HG03378 (cell line): Measurements from ENCODE around the gene ARF1.

ENCODE experiments used
- ATAC-seq: cut with Tn5 transposase; IDR thresholded peaks from one replicate; pipeline ENCODE4 v1.9.1; 2021; ENCODE audit warnings: mild to moderate bottlenecking, moderate library complexity; ENCODE audit not compliant: unreplicated experiment

Gene ARF1

GRCh38 chr1:228117335-228117734 is 34.8 kb downstream of the ARF1 start:
- ATAC-seq, result no peak

DNA sequence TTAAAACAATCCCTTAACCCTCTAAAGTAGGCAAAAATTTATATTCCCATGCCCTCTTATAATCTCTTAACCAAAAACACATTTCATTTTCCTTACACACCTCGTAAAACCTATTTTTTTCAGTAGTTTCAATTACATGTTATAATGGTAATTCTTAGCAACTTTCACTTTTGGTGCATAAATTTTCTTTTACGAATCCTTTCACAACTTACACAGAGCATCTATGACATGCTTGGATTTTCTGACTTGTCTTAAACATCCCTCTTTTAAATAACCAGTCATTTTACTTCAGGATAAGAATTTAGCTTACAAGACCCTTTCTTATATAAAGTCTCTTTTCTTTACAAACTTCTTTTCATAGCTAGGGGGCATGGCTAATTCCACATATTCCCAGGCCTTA is 35.5 kb downstream of the ARF1 start:
- ATAC-seq, result no peak

GRCh38 chr1:228120351-228120750 is 37.8 kb downstream of the ARF1 start:
- no peak for ATAC-seq

DNA sequence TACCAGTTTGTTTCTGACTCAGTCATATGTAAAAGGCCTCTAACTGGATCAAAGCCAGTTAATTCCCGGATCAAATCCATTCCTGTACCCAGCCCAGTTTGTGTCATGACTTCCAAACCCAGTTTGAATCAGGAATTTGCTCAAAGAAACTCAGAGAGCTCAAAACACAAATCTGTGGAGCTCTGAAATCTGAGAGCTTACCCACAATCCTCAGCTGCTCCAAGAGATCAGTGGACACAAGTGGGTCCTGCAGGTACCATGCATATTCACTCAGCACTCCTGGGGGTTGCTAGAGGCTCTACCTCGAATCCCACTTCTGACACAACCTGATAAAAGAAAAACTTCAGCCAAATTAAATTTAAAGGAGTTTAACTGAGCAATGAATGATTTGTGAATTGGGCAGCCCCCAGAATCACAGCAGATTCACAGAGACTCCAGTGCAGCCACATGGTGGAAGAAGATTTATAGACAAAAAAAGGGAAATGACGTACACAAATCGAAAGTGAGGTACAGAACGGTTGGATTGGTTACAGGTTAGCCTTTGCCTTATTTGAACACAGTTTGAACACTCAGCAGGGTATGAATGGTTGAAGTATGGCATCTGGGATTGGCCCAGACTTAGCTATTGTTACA is 38.5 kb downstream of the ARF1 start:
- no peak for ATAC-seq

DNA sequence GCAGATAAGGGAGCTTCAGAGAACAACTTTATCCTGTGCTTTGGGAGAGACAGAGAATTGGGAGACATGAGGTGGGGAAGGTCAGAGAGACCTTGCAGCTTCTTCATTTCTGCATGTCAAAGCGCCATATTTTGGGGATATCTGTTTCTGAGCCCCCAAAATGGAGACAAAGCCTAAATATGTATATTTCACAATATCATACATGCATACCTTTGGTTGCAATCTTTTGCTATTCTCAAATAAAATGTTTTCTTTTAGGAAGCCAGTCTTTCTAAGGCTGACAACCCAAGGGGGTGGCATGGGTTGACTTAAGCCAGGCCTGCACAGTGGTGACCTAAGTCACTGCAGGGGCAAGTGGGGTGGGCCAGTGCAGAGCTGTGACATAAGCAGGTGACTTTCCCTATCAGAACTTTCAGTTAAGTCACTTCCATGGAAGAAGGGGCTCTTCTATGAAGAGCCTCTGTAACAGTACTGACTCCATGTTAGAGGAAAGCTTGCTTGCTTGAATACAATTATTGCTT is 40.5 kb downstream of the ARF1 start:
- ATAC-seq, result no peak

DNA sequence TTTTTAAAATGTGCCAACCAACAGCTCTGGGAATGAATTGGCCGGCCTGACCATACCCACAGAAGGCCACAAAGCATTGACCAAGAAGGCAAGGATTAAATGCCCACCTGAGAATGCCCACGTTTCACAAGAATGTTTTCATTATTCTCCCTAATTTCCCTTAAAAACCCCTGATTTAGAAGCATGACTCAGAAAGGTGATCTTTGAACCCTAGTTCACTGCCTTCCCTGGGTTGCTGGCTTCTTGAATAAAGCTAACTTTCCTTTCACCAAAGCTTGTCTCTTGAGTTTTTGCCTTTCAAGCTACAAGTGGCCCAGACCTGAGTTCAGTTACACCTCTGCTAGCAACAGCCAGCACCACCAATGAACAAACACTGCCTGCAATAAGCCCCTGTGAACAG is 41.0 kb downstream of the ARF1 start:
- no peak for ATAC-seq

DNA sequence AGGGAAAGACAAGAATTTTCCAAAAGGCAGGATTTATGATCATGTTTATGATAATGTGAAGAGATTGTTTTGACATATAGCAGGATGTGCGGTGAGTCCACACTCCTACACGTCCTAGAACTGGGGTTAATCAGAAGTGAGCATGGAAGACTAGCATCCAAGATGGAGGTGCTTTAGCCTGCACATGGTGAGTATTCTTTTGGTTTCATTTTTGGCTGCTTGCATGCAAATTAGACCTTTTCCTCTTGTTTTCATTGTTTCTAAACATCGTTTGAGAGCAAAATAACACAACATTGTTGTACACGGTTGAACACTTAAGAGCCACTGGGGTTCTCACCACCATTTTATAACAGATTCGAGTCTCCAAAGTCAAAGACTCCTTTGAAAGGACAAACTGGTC is 42.7 kb downstream of the ARF1 start:
- ATAC-seq, result no peak

GRCh38 chr1:228131766-228132165 is 49.3 kb downstream of the ARF1 start:
- ATAC-seq, result no peak

DNA sequence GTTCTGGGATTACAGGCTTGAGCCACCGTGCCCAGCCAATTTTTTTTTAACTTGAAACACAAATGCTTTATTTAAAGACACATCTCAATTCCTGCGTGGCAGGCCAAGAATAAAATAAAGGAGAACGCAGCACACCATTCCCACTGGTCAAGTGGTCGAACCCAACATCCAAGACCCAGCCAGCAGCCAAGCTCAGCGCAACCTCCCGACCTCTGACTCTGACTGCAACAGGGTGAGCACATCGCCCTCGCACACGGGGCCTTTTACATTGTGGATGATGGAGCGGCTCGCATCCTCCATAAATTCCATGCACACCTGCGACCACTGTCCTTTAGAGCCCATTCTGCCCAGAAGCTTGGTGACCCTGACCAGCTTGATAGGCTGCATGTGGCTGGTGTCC is 52.1 kb downstream of the ARF1 start:
- no peak for ATAC-seq

- no peak for ATAC-seq
These were observed 54.4 kb downstream of the ARF1 start for GRCh38 chr1:228136901-228137300.

GRCh38 chr1:228139406-228139930 is 57.0 kb downstream of the ARF1 start:
- ATAC-seq, result no peak

GRCh38 chr1:228139931-228140723 is 57.6 kb downstream of the ARF1 start, which contains the start of gene GUK1:
GUK1 (plus strand) TSS chr1:228140279; CDS start chr1:228140303, 24 bp downstream.
- peak; percentile 86 for ATAC-seq

DNA sequence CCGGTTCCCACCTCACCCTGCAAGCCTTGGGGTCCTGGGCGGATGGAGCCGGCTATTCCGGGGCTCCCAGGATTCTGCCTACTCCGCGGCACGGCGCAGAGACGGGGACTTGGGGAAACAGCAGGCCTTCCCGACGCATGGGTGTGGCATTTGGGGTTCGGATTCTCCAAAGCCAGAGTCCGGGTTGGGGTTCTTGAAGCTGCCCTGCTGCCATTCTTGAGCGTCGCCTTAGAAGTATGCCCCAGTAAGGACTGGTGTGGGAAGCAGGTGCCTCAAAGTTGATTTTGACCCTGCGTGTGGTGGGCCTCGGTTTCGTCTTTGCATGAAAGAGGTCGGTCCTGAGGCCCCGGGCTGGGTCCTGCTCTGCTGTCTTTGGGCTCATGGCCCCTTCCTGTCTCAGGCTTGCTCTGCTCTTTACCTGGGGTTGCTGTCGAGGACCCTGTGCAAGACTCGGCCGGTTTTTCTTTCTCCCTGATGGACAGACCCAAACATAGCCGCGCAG is 58.3 kb downstream of the ARF1 start:
- no peak for ATAC-seq

DNA sequence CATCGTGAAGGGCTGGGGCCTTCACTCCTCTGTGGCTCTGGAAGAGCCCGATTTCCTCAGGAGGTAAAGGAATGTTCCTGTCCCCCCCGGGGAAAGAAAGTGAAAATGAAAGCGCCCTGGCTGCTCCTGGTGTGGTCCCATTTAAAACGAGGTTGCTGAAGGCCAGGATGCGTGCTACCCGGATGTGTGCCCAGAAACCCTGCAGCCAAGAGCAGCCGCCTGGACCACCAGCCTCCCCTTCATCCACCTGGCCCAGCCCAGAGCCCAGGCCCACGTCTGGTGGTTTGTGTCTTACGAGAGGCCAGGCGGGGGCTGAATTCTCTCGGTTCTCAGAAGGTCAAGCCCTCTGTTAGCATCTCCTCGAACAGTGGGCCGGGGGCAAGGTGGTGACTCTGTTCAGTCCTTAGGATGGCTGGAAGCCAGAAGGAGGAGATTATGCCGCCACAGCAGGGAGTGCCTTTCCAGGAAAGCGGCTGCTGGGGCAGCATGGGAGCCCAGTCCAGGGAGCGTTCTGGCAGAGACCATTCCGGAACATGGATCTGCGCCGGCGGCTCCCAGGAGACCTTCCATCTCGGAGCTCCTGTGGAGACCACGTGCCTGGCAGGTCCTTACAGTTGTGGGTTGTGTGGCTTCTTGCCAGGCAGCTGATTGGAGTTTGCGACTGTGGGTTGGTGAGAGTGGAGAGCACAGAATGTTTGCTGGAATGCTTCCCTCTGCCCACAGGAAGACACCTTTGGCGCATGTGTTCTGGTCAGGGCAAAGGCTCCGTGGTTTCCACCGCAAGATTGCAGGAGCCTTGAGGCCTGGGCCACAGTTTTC is 58.9 kb downstream of the ARF1 start:
- ATAC-seq, result no peak

GRCh38 chr1:228142155-228142691 is 59.7 kb downstream of the ARF1 start:
- no peak for ATAC-seq

DNA sequence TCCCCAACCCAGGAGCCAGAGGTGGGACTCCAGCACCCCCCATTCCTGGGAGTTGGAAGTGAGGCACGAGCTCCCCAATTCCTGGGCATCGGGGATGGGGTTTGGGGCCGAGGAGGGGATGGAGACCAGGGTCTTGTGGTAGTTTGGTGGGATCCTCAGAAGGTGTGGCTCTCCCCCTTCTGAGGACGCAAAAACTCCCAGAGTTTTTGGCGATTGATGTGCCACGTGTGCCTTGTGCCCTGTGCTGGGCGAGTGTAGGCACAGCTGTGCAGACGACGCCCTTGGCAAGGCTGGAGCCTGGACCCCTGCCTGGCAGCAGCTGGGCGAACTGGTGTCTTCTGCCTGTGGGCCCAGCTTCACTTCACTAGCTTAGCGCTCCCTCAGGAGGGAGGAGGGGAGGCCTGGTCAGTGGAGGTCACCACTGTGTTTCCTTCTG is 60.2 kb downstream of the ARF1 start:
- no peak for ATAC-seq

DNA sequence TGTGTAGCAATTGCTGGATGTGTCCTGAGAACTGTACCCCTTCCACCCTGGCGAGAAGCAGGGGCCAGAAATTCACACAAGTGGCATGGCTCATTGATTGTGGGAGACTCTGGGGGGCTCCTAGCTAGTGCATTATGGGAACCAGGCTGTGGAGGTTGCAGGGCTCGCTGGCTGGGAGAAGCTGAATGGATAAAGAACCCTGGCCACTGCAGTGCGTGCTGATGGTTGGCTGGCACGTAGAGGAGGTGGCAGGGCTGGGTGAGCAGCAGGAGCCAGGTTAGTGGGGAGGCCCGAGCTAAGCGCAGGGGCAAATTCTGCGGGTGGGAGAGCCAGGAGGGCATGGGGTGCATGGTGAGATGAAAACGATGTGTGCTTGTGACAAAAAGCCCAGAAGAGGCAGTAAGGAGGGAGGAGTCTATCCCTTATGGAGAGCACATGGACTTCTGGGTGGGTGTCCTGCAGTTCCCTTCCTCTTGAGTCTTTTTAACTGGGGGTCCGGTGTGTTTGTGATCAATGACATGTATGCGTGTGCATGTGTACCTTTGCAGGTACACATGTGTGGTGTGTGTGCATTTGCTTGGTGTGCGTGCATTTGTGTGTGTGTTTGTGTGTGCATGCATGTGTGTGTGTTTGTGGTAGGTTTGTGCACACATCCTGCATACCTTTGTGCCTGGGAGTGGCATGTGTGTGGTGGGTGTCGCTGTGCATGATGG is 61.1 kb downstream of the ARF1 start:
- no peak for ATAC-seq

GRCh38 chr1:228144193-228144992 is 61.9 kb downstream of the ARF1 start:
- ATAC-seq, result no peak

- ATAC-seq, result no peak
These were observed 62.5 kb downstream of the ARF1 start for GRCh38 chr1:228144993-228145343.
